NCI-H2171 treated with DMSO at 0.1 percent for 48 hours (cell line): ENCODE results near the gene TMEM97.
A peak's percentile ranks its signal among the peaks of the same experiment; 100 is the strongest.
"Not testable (repeated sequence)": the region's sequence is repeated elsewhere in the genome, so short reads cannot be mapped to it uniquely, and the experiment has no call there.

Experiments used
- DNase-seq: peaks from one replicate; lab custom pipeline; 2025; lab: John Stamatoyannopoulos, UW

TMEM97 gene

GRCh38 chr17:28318759-28319597 lies at the start of gene TMEM97:
Gene TMEM97 (plus strand): TSS chr17:28319200. CDS start chr17:28319240, 40 bp downstream.
- peak; percentile 98 for DNase-seq

GRCh38 chr17:28270055-28270454 lies 48.9 kb upstream of the TMEM97 start:
- no peak for DNase-seq

DNA sequence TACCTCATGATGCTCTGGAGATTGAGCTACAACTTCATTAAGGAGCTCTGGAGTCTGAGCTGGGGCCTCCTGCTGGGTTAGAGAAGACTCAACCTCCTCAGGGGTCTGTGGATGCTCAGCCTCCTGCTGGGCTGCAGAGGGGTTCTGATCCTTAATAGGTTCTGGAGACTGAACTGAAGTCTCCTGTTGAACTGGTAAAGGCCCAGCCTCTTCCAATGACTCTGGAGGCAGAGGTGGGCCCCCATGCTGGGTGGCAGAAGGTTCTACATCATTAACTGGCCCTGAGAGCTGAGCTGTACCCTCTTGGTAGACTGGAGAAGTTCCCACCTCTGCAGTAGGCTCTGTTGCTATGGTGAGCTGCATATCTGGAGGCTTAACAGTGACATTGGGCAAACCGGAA lies 48.1 kb upstream of the TMEM97 start:
- DNase-seq = no peak

DNA sequence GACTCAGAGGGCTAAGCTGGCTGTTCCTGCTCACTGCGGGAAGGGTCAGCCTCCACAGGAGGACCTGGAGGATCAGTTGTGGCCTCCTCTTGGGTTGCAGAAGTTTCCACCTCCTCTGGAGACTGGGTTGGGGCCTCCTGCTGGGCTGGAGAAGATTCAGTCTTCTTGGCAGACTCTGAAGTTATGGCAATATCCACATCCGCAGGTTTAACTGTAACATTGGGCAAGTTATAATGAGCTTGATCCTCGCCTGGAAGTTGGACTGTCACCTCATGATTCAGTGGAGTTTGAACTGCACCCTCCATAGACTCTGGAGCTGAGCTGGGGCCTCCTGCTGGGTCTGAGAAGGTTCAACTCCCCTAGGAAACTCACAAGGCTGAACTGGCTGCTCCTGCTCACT lies 47.6 kb upstream of the TMEM97 start:
- no peak for DNase-seq

DNA sequence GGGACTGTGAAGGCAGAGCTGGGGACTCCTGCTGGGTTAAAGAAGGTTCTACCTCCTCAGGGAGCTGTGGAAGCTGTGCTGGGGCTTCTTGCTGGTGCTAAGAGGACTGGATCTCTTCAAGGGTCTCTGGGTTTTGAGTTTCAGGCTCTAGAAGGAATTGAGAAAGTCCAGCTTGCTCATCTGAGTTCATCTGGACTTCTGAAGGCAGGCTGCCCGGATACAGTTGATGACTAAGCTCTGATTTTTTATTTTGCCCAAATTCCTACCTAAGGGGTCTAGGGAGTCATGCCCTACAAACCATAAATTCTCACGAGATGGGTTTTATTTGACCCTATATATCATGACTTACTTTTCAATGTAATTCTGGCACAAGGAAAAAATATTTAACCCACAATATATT lies 46.8 kb upstream of the TMEM97 start:
- no peak for DNase-seq

- DNase-seq = not testable (repeated sequence)
Measured at GRCh38 chr17:28273341-28273740, 45.7 kb upstream of the TMEM97 start.

DNA sequence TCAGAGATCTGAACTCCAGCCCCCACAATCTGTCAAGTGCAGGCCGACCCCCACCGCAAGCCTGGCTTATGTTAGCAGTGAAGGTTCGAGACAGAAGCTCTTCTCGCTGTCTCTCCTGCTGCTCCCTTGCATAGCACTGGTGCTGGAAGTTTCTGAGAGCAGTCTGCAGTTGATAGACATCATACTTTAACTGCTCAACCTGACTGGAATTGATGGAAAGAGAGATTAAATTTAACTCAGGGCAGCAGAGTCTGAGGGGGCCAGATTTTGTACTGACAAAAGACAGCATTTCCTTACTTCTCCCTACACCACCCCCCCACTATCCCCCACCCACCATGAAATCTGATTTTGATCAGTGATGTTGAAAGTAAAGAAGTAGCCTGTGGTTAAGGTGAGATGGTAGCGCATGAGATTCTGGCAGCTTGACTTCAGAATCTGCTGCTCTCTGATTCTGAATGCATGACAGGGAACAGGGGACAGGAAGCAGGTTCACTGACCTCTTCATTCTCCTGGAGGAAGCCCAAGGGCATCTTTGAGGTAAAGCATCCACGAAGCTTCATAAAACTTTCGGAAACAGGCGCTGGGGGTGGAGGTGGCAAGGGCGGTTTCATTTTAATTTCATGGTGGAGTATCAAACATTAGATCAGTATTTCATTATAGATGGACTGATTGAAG lies 44.3 kb upstream of the TMEM97 start:
- DNase-seq = no peak

GRCh38 chr17:28276011-28276410 lies 43.0 kb upstream of the TMEM97 start:
- no peak for DNase-seq

DNA sequence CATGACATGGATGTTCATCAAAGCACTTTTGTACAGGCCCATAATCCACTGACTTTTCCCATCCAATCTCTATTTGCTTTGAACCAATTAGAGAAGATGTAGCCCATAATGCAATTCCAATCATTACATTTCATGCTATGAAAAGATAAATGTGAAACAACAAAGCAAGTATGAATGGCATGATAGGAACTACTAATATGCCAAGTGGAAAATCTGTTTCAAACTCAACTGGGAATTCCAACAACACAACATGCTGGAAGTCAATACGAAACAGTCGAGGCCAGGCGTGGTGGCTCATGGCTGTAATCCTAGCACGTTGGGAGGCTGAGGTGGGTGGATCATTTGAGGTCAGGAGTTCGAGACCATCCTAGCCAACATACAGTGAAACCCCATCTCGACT lies 39.6 kb upstream of the TMEM97 start:
- DNase-seq = no peak

GRCh38 chr17:28280826-28281225 lies 38.2 kb upstream of the TMEM97 start:
- DNase-seq = no peak

- peak; percentile 93 for DNase-seq
Measured at GRCh38 chr17:28282596-28282995, 36.4 kb upstream of the TMEM97 start.

DNA sequence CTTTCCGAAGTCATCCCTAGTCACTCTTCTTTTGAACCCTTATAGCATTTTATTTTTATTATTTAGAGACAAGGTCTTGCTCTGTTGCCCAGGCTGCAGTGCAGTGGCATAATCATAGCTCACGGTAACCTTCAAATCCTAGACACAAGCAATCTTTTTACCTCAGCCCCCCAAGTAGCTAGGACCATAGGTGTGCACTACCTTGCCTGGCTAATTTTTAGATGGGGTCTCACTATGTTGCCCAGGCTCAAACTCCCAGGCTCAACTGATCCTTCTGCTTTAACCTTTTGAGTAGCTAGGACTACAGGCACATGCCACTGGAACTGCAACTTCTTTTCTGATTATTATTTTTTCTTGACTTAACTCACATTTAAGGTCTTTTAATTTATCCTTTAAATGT lies 33.0 kb upstream of the TMEM97 start:
- DNase-seq = no peak

DNA sequence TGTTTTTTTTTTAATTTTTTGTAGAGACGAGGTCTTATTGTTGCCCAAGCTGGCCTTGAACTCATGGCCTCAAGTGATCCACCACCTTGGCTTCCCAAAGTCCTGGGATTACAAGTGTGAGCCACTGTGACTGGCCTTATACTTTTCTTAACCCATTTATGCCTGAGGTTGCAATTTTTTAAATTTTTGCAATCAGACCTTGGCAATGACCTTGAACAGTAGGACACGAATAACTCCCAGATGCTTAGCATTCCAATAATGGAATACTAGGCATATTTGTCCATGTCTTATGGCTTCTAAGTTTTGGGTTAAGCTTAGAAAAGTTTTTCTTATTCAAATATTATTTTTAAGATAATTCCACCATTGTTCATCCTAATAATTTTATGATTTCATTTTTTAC lies 28.3 kb upstream of the TMEM97 start:
- no peak for DNase-seq

GRCh38 chr17:28291780-28292330 lies 27.1 kb upstream of the TMEM97 start:
- no peak for DNase-seq

DNA sequence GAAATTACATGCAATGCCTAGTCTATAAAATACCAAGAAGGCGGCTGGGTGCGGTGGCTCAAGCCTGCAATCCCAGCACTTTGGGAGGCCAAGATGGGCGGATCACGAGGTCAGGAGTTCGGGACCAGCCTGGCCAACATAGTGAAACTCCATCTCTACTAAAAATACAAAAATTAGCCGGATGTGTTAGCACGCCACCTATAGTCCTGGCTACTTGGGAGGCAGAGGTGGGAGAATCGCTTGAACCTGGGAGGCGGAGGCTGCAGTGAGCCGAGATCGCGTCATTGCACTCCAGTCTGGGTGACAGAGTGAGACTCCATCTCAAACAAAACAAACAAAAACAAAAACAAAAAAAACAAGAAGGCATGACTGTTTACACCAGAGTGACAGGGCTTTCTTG lies 26.1 kb upstream of the TMEM97 start:
- DNase-seq = not testable (repeated sequence)

DNA sequence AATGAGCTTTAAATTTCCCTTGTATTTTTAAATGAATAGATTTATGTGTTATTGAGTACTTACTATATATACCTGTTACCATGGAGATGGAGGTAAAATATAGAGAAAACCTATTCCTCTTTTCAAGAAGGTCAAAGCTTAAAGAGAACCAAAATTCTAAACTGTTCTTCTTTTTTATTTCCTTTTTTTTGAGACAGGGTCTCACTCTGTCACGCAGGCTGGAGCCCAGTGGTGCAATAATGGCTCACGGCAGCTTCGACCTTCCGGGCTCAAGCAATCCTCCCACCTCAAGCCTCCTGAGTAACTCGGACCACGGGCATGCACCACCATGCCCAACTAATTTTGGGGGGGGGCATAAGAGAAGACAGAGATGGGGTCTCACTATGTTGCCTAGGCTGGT lies 25.0 kb upstream of the TMEM97 start:
- no peak for DNase-seq

DNA sequence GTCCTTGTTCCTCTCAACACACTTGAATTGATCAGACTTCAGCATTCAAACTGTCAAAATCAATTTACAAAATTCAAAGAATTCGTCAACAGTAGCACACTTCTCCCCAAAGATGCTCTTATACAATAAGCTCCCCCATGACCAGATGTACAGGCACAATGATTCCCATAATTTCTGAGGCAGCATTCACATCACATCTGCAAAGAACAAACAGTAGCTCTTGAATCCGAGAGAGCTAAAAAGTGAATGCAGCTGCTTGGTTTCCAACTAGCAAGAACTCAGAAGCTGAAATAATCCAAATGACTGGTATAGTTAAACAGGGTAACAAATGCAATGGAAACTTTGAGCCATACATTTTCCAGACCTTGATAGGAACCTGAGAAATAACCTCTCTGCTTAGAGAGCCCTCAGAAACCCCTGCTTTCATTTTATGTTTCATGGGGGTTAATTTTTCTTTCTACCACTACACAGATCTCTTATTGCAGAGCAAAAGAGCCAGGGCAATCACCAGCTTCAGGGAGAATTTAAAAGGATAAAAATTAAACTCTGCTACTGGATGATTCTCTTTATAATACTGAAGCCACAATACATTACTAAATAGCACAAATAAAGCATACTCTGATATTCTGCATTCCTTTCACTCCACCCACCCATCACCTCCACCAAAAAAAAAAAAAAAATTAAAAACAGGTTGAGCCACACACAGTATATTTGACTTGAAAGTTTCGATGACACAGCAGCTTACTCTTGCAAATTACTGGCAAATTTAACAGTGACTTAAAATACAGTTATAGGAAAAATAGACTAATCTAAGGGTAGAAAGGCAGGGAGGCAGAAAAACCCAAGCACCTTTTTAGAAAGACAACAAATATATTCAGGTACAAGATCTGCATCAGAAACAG lies 23.1 kb upstream of the TMEM97 start:
- DNase-seq = no peak

DNA sequence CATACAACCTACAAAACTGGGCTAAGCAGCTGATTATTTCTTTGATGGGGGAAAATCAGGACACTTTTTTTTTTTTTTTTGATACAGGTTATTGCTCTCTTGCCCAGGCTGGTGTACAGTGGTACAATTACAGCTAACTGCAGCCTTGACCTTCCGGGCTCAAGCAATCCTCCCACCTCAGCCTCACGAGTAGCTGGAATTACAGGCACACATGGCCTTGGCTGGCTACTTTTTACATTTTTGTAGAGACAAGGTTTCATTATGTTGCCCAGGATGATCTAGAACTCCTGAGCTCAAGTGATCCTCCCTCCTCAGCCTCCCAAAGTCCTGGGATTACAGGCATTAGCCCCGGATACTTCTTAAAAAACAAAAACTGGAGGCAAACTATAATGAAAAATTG lies 20.6 kb upstream of the TMEM97 start:
- no peak for DNase-seq

GRCh38 chr17:28306954-28307401 lies 12.0 kb upstream of the TMEM97 start:
- DNase-seq = no peak

DNA sequence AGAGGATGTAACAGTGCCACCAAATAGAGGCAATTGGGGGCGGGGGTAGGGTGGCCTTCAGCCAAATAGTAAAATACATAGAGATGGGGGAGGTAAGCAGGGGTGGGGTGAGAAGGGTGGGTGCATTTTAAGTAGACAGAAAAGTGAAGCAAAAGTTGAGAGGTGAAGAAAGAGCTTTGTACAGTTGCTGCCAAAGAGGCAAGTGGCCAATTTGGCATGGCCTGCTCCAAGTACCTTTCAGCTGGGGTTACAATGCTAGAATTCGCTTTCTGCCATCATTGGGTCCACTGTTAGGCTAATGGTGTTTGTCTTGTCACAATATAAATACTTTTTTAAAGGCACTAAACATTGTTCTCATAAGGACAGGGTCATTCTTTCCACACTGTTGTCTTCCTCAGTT lies 5.2 kb upstream of the TMEM97 start:
- no peak for DNase-seq

GRCh38 chr17:28315846-28316705 lies 2.9 kb upstream of the TMEM97 start:
- DNase-seq = no peak
